K562 (cell line): ENCODE measurements around the gene HOXA2.

ENCODE experiments used
- BRF2 ChIP-seq: IDR thresholded peaks from 3 replicates; pipeline ENCODE4 v1.6.1; 2011; ENCODE audit warnings: borderline replicate concordance, mild to moderate bottlenecking; ENCODE audit not compliant: insufficient read length, insufficient read depth
- CTCF ChIP-seq, 3 experiments: IDR thresholded peaks in 2 of 3; conservative IDR thresholded peaks in 1 of 3; 2 replicates each; pipeline ENCODE4 v1.5.1; 2011 to 2012; ENCODE audit warnings: low read length in 3 of 3, mild to moderate bottlenecking in 3 of 3, control low read depth in 2 of 3, improper control_type of control experiment in 1 of 3, inconsistent platforms in 1 of 3, low read depth in 1 of 3, mixed read lengths in 1 of 3, moderate library complexity in 1 of 3; ENCODE audit not compliant: insufficient read depth in 2 of 3
- E2F1 ChIP-seq: sonication (generic); formaldehyde crosslinking; IDR thresholded peaks from 2 replicates; pipeline ENCODE4 v1.8.1; 2023; ENCODE audit warnings: mild to moderate bottlenecking, missing genetic modification reagents, moderate library complexity
- ESRRA ChIP-seq: fragments of 450-650 bp; IDR thresholded peaks from 2 replicates; pipeline ENCODE4 v1.6.1; 2014; ENCODE audit warnings: low read depth, mild to moderate bottlenecking, moderate library complexity, borderline replicate concordance
- FOXJ3 ChIP-seq: sonication (generic); formaldehyde crosslinking; IDR thresholded peaks from 2 replicates; pipeline ENCODE4 v1.4.0; 2020; ENCODE audit warnings: mild to moderate bottlenecking, missing genetic modification reagents
- HDAC2 ChIP-seq: fragments of 450-650 bp; IDR thresholded peaks from 2 replicates; pipeline ENCODE4 v1.6.1; 2016; ENCODE audit warnings: mild to moderate bottlenecking
- HMGXB4 ChIP-seq: sonication (generic); formaldehyde crosslinking; IDR thresholded peaks from 2 replicates; pipeline ENCODE4 v1.8.1; 2023; ENCODE audit warnings: mild to moderate bottlenecking, missing genetic modification reagents
- HOXB6 ChIP-seq: fragments of 250-450 bp; sonication (Bioruptor Pico); IDR thresholded peaks from 2 replicates; pipeline ENCODE4 v1.5.1; 2022; ENCODE audit warnings: mild to moderate bottlenecking, borderline replicate concordance
- NCOR1 ChIP-seq: fragments of 450-650 bp; IDR thresholded peaks from 2 replicates; pipeline ENCODE4 v1.6.1; 2016; ENCODE audit warnings: mild to moderate bottlenecking, moderate library complexity
- POLR2AphosphoS2 ChIP-seq: IDR thresholded peaks from 2 replicates; pipeline ENCODE4 v1.6.1; 2012; ENCODE audit warnings: low read length, improper control_type of control experiment
- POLR2AphosphoS5 ChIP-seq: IDR thresholded peaks from 2 replicates; pipeline ENCODE4 v1.6.1; 2011; ENCODE audit warnings: mild to moderate bottlenecking, low read depth, low read length, moderate library complexity; ENCODE audit not compliant: control insufficient read depth, insufficient read depth
- SIN3A ChIP-seq, 2 experiments: fragments of 150-350 bp in 1 of 2; IDR thresholded peaks; 2 replicates each; pipeline ENCODE4 v1.6.1; 2011 to 2016; ENCODE audit warnings: borderline replicate concordance in 2 of 2, low read depth in 2 of 2, low read length in 2 of 2, mild to moderate bottlenecking in 2 of 2, moderate library complexity in 2 of 2; ENCODE audit not compliant: control insufficient read depth in 1 of 2
- TAF15 ChIP-seq: fragments of 200-400 bp; formaldehyde crosslinking; IDR thresholded peaks from 2 replicates; pipeline ENCODE4 v1.6.1; 2017; ENCODE audit warnings: mild to moderate bottlenecking, low read depth, low read length, moderate library complexity
- ZNF431 ChIP-seq: sonication (generic); formaldehyde crosslinking; IDR thresholded peaks from 2 replicates; pipeline ENCODE4 v1.8.0; 2022; ENCODE audit warnings: mild to moderate bottlenecking, missing genetic modification reagents

DNA sequence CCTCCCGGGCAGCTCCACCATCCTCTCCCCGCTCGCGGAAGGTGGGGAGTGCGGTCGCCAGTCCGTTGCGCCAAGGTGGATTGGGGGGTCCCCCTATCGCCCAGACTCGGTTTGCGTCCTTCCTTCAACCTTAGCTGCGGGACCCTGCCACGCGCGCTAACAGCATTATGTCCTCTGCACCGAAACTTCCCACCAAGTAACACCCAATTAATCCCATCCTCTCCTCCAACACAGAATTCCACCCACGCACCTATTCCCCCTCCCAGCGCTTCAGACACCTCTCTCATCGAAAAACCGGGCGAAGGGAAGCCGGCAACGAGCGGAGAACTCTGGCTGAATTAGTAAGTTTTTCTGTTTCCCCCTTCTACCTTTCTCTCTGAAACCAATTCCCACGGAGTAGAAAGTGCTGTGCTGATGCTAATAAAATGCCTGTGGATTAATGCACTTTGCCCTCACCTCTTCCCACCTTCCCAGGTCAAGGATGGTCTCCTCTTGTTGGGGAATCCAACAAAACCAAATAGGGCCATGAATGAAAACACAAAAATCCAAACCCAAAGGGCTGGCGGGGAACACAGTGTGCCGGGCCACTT, 49.0 kb upstream of the HOXA2 start:
- no peak for TF ChIP-seq NCOR1
- TF ChIP-seq HDAC2, result no peak
- no peak for TF ChIP-seq ESRRA
- TF ChIP-seq BRF2, result no peak
- no peak for TF ChIP-seq POLR2AphosphoS2
- TF ChIP-seq ZNF431, result no peak
- TF ChIP-seq FOXJ3 (CRISPR knock-in tag), result no peak
- TF ChIP-seq POLR2AphosphoS5, result no peak
- no peak for TF ChIP-seq TAF15
- TF ChIP-seq E2F1 (CRISPR knock-in tag), result no peak
- TF ChIP-seq CTCF (IDR thresholded peaks at IDR 0.05 in 2 of 3, conservative IDR thresholded peaks at IDR 0.05 in 1 of 3; ENCODE audit: insufficient read depth in 2 of 3, low read depth in 1 of 3, low read length in 3 of 3), result no peak
- no peak for TF ChIP-seq HOXB6 (CRISPR knock-in tag)
- no peak for TF ChIP-seq SIN3A (IDR thresholded peaks at IDR 0.05; ENCODE audit: borderline replicate concordance in 2 of 2, control insufficient read depth in 1 of 2, low read depth in 2 of 2, low read length in 2 of 2)
- TF ChIP-seq HMGXB4 (CRISPR knock-in tag), result no peak
